HG03066 (cell line): Measurements from ENCODE around the gene ALOX5.

Experiments used
- ATAC-seq: cut with Tn5 transposase; IDR thresholded peaks from one replicate; pipeline ENCODE4 v1.9.1; 2021; ENCODE audit warnings: low read depth; ENCODE audit not compliant: unreplicated experiment

ALOX5 gene

GRCh38 chr10:45422207-45422865 lies 48.3 kb downstream of the ALOX5 start:
- no peak for ATAC-seq

GRCh38 chr10:45422866-45423659 lies 49.0 kb downstream of the ALOX5 start:
- ATAC-seq, result no peak

GRCh38 chr10:45423976-45424499 lies 50.0 kb downstream of the ALOX5 start:
- ATAC-seq, result no peak

GRCh38 chr10:45424668-45425404 lies 50.8 kb downstream of the ALOX5 start:
- no peak for ATAC-seq

- no peak for ATAC-seq
Observed at GRCh38 chr10:45425621-45426563, 51.9 kb downstream of the ALOX5 start.

GRCh38 chr10:45427262-45427969 lies 53.4 kb downstream of the ALOX5 start:
- no peak for ATAC-seq

GRCh38 chr10:45427970-45428366 lies 54.0 kb downstream of the ALOX5 start:
- no peak for ATAC-seq

- ATAC-seq, result no peak
Observed at GRCh38 chr10:45428611-45429510, 54.8 kb downstream of the ALOX5 start.

- ATAC-seq, result no peak
Observed at GRCh38 chr10:45429790-45430189, 55.8 kb downstream of the ALOX5 start.

- ATAC-seq, result no peak
Observed at GRCh38 chr10:45432113-45432512, 58.1 kb downstream of the ALOX5 start.

GRCh38 chr10:45432700-45433472 lies 58.9 kb downstream of the ALOX5 start:
- no peak for ATAC-seq

- peak; percentile 94 for ATAC-seq
Observed at GRCh38 chr10:45433716-45434469, 59.9 kb downstream of the ALOX5 start.

- ATAC-seq, result no peak
Observed at GRCh38 chr10:45437587-45438465, 63.8 kb downstream of the ALOX5 start.

- no peak for ATAC-seq
Observed at GRCh38 chr10:45438466-45439090, 64.6 kb downstream of the ALOX5 start.

- no peak for ATAC-seq
Observed at GRCh38 chr10:45439365-45439764, 65.3 kb downstream of the ALOX5 start.

- ATAC-seq, result no peak
Observed at GRCh38 chr10:45439873-45440272, 65.9 kb downstream of the ALOX5 start.
